AG04450 (cell line): Measurements from ENCODE around the gene ATF3. TPM values are rescaled to one million over a fixed set of nuclear protein-coding genes. Genes with fewer than 3 reads are reported as not detected.

Experiments used
- CTCF ChIA-PET: fragments of 300-600, 350-600 bp; formaldehyde crosslinking; extraction: SDS; loops from one replicate; lab custom pipeline; 2022; ENCODE audit warnings: antibody characterized with exemption, inconsistent platforms; lab: Charles Lee
- POLR2A ChIA-PET: fragments of 350-600 bp; formaldehyde crosslinking; extraction: SDS; loops from one replicate; lab custom pipeline; 2021; ENCODE audit warnings: antibody characterized with exemption, inconsistent platforms; lab: Yijun Ruan, JAX
- DNase-seq: peaks from one replicate; pipeline ENCODE4 v3.0.0-alpha.2; 2011; ENCODE audit warnings: low read depth, low spot score
- H3K27ac ChIP-seq: one replicate; pipeline ENCODE4 v1.5.1; 2012; ENCODE audit warnings: low read depth, low read length, control low read depth
- H3K27me3 ChIP-seq: one replicate; pipeline ENCODE4 v1.6.0; 2012; ENCODE audit warnings: low read length; ENCODE audit not compliant: control insufficient read depth, insufficient read depth
- H3K4me3 ChIP-seq: 2 replicates; pipeline ENCODE4 v1.5.1; 2011; ENCODE audit warnings: mild to moderate bottlenecking, low read depth, low read length, control low read depth
- H3K9me3 ChIP-seq: 2 replicates; pipeline ENCODE4 v1.5.1; 2012; ENCODE audit warnings: low read length; ENCODE audit not compliant: control insufficient read depth, insufficient read depth
- polyA plus RNA-seq: library from polyadenylated mRNA; depleted of rRNA; stranded (reverse); fragments of >200 nt; gene quantifications from 2 replicates; pipeline ENCODE4 v1.2.3, GENCODE V29; 2011
- TF ChIP-seq, protein P1 (sequence below): IDR thresholded peaks from 2 replicates; pipeline ENCODE4 v1.5.1; 2011; ENCODE audit warnings: low read depth, low read length, control low read depth, inconsistent platforms

Gene ATF3
- polyA plus RNA-seq, 1 experiment, result 5.5 TPM

DNA sequence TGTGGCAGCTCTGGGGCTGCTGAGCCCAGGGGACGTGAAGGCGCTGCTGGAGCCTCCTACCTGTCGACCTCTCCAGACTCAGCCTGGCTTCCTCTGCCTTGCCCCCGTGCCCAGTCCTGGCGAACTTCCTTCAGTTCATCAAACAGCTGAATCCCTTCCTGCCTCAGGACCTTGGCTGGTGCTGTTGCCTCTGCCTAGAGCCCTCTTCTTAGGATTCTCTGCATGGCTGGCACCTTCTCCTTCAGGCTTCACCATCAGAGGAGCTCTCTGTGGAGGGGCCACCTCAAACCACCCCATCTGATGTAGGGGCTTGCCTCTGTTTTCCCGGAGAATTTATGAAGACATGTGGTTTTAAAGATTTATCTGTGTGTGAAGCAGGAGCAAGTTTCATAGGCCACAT, 23.4 kb upstream of the ATF3 start:
- ChIA-PET POLR2A (no interaction called here), CTCF (no interaction called here)
- H3K4me3 ChIP-seq, result no peak overlapping the region
- no peaks in the 10 kb centered on the region; the same call in 1 of the 2 replicates for H3K9me3 ChIP-seq
- TF ChIP-seq, protein P1, sequence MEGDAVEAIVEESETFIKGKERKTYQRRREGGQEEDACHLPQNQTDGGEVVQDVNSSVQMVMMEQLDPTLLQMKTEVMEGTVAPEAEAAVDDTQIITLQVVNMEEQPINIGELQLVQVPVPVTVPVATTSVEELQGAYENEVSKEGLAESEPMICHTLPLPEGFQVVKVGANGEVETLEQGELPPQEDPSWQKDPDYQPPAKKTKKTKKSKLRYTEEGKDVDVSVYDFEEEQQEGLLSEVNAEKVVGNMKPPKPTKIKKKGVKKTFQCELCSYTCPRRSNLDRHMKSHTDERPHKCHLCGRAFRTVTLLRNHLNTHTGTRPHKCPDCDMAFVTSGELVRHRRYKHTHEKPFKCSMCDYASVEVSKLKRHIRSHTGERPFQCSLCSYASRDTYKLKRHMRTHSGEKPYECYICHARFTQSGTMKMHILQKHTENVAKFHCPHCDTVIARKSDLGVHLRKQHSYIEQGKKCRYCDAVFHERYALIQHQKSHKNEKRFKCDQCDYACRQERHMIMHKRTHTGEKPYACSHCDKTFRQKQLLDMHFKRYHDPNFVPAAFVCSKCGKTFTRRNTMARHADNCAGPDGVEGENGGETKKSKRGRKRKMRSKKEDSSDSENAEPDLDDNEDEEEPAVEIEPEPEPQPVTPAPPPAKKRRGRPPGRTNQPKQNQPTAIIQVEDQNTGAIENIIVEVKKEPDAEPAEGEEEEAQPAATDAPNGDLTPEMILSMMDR, result no peak
- DNase-seq, result no peak
- peaks cover 21% of the 10 kb centered on the region for H3K27me3 ChIP-seq
- H3K27ac ChIP-seq, result no peak overlapping the region

DNA sequence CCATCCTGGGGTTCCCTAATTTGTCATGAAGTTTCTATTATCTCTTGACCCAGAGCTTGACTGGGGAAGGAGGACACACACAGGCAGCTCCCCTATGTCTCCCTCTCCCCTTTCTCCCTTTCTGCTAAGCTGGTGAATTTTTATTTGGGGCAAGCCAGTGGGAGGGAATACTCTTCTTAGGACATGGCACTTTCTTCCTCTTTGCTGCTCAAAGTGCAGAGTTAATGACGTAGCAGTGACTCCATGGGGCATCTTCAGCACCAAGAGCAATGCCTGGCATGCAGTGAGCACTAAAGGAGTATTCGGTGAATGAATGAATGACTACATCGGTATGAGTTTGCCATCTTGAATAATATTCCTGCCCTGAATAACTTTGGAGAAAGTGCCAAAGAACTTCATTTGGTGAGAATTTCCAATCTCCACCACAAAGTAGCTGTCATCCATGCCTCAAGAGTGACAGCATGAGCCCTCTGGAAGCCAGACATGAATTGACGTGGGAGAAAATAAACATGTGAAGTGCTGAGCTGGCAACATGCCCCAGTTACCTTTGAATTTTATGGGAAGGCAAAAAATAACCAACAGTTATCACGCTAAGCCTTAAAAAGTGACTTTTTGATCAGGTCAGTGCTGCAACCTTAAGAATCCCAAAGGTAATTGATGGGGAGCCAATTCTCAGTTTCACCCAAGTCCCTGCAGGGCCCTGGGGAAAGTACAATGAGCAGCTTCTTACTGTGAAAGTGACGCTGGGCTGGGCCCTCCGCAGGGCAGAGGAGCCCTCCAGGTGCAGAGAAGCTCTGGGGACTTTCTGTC, 22.1 kb upstream of the ATF3 start:
- no peaks in the 10 kb centered on the region; the same call in 1 of the 2 replicates for H3K9me3 ChIP-seq
- peaks cover 24% of the 10 kb centered on the region for H3K27me3 ChIP-seq
- no peak for DNase-seq
- CTCF ChIA-PET, result interaction anchor here (0.7 kb wide), 1 partner anchor 8 kb away, joined by 3 read pairs; no protein-coding TSS in a partner anchor
- TF ChIP-seq, protein P1, result no peak
- H3K27ac ChIP-seq, result no peak overlapping the region
- POLR2A ChIA-PET, result no interaction called here
- H3K4me3 ChIP-seq, result no peak overlapping the region

DNA sequence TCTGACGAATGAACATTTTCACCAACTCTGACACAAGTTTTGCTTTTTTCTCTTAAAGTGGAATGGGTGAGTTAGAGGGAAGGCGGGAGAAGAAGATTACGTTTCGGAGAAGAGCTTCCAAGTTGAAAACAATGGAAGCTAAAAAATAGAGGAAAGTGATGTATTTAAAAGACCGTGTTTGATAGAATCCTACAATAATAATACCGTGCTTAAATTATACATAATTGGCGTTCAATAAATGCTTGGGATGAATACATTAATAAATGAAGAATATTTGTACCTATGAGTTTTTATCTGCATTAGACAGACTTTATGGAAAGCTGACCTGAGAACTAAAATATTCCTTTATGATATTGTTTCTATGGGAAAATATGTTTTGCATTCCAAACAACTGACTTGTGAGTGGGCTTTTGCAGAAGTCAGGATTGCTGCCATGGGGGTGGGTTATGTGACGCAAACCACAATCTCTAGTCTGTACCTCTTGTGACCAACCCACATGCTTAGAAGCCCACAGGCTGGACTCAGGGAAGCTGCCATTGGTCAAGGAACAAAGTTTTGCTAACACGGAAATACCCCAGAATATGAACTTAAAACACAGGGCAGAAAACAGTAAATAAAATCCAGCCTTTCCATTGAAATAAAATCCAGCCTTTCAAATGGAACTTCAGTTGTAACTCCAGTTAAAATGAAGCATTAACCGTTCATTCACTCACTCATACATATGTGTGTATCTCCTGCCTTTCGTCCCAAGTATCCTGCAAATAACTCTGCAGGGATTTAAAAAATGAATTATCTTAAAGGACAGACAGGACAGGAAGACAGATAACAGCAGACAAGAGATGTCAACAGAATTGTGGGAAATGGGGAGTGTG, 21.3 kb upstream of the ATF3 start:
- TF ChIP-seq, protein P1, result no peak
- Histone ChIP-seq H3K27me3 (peaks cover 24% of the 10 kb centered on the region), H3K4me3 (no peak overlapping the region), H3K9me3 (no peaks in the 10 kb centered on the region; the same call in 1 of the 2 replicates), H3K27ac (no peak overlapping the region)
- CTCF ChIA-PET, result interaction anchor here (0.5 to 1.4 kb wide), 3 partner anchors 8 to 110 kb away, joined by 3 read pairs; no protein-coding TSS in a partner anchor
- DNase-seq, result peak; percentile 34
- POLR2A ChIA-PET, result no interaction called here

DNA sequence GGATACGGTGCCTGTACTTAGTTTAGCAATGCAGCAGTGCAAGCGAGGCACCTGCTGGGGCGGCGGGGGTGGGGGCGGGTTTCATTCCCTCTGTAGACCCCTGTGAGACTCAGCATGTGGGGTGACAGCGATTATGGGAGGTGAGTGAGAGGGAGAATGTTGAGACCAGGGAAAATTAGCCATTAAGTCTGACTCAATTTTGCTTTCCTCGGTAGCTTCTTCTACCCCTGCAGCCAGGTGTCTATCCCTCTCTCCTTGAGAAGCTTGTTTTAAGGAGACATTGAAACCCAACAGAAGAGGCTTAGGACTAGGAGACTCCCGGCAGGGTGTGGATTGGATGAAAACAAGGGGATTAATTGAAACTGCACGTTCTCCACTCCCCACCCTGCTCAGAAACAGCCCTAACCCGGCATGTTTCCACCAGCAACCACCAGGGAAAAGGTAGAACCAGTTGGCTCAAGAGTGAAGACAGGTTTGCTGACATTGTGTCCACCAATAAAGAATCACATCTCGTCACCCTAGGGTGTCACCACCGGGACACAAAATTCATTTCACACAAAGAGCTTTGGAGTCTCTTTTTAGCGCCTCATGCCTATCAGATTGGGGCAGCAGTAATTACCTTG, 20.6 kb upstream of the ATF3 start:
- Histone ChIP-seq H3K9me3 (no peaks in the 10 kb centered on the region; the same call in 1 of the 2 replicates), H3K4me3 (no peak overlapping the region), H3K27me3 (peaks cover 24% of the 10 kb centered on the region), H3K27ac (no peak overlapping the region)
- CTCF ChIA-PET, result interaction anchor here (1.4 kb wide), 1 partner anchor 111 kb away, joined by 3 read pairs; no protein-coding TSS in a partner anchor
- TF ChIP-seq, protein P1, result no peak
- DNase-seq, result no peak
- POLR2A ChIA-PET, result no interaction called here
